GM18870 (cell line): ENCODE results near the gene KBTBD13.
"Not testable (repeated sequence)": the region's sequence is repeated elsewhere in the genome, so short reads cannot be mapped to it uniquely, and the experiment has no call there.

ENCODE experiments used
- ATAC-seq: cut with Tn5 transposase; IDR thresholded peaks from one replicate; pipeline ENCODE4 v1.9.1; 2021; ENCODE audit warnings: moderate library complexity; ENCODE audit not compliant: unreplicated experiment

Gene KBTBD13

DNA sequence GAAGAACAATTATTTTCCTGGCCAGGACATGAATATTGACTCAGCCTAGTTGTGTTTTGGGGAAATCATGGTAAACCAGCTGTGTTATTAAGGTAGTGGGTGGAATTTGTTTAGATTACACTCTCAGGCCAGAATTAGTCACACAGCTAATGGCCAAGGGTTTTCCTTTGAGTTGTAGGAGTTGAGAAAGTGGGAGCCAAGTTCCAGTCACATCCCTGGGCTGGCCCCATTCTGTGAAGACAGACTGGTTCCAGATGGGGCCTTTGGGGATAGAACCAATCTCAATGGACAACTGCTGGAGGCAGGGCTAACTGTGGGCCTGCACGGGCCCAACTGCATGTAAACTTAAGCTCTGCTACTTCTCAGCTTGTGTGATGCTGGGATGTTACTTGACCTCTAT is 7.4 kb upstream of the KBTBD13 start:
- no peak for ATAC-seq

- no peak for ATAC-seq
These were observed 6.6 kb upstream of the KBTBD13 start for GRCh38 chr15:65069779-65070546.

DNA sequence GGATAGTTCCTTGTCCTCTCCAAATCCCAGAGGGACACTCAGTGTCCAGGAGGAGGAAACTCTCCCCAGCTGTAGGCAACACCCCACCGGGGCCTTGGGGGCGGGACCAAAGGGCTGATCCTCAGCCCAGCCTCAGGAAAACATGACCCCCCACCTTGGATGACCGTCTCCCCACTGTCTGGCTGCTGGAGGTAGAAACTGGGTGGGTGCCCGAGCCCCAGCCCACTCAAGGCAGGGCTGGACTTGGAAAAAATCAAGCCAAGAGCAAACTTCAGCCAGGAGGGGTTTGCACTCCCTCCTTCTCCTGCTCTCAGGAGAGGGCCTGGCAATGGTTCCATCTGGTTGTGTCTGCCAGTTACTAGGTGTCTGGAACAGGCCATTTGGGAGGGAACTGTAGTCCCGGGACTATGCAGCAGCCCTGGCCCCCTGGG is 5.2 kb upstream of the KBTBD13 start:
- no peak for ATAC-seq

- no peak for ATAC-seq
These were observed 4.5 kb upstream of the KBTBD13 start for GRCh38 chr15:65072027-65072426.

- ATAC-seq: no peak
These were observed 3.9 kb upstream of the KBTBD13 start for GRCh38 chr15:65072617-65073016.

- not testable (repeated sequence) for ATAC-seq
These were observed 1.6 kb upstream of the KBTBD13 start for GRCh38 chr15:65074946-65075345.

DNA sequence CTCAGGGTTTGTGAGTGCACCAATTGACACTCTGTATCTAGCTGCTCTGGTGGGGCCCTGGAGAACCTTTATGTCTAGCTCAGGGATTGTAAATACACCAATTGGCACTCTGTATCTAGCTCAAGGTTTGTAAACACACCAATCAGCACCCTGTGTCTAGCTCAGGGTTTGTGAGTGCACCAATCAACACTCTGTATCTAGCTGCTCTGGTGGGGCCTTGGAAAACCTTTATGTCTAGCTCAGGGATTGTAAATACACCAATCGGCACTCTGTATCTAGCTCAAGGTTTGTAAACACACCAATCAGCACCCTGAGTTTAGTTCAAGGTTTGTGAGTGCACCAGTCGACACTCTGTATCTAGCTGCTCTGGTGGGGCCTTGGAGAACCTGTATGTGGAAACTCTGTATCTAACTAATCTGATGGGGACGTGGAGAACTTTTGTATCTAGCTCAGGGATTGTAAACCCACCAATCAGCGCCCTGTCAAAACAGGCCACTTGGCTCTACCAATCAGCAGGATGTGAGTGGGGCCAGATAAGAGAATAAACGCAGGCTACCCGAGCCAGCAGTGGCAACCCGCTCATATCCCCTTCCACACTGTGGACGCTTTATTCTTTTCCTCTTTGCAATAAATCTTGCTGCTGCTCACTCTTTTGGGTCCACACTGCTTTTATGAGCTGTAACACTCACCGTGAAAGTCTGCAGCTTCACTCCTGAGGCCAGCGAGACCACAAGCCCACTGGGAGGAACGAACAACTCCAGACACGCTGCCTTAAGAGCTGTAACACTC is 745 bp upstream of the KBTBD13 start:
- not testable (repeated sequence) for ATAC-seq

- ATAC-seq: no peak
These were observed 890 bp downstream of the KBTBD13 start for GRCh38 chr15:65077291-65077980.

DNA sequence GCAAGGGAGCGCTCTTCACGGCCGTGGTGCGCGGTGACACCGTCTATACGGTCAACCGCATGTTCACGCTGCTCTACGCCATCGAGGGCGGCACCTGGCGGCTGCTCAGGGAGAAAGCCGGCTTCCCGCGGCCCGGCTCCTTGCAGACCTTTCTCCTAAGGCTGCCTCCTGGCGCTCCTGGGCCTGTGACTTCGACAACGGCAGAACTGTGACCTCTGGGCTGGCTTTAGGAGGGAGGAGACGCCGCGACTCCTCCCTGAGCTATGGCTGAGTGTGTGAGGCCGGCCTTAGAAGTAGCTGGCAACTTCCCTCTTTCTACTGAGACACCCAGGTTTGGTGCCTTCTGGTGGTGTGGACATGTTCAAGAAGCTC is 1.4 kb downstream of the KBTBD13 start:
- no peak for ATAC-seq

GRCh38 chr15:65079580-65079979 is 3.0 kb downstream of the KBTBD13 start:
- ATAC-seq: no peak

DNA sequence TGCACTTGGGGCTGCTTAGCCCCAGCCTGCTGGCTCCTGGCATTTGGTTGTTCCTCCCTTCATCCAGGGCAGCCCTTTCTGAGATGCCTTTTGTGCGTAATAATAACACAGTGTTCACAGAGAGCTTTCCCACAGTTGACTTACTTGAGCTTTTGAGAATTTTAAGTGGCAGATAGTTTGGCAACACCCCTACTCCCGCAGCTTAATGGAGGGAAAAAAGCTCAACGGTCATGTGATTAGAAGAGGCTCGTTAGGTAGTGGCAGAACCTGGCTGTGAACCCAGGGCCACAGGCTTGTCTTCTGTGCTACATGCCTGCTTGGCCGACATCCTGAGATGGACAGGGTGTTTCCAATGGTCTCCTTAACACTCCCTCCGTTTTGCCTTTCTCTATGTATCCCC is 4.7 kb downstream of the KBTBD13 start:
- no peak for ATAC-seq

GRCh38 chr15:65081758-65082157 is 5.2 kb downstream of the KBTBD13 start:
- no peak for ATAC-seq

DNA sequence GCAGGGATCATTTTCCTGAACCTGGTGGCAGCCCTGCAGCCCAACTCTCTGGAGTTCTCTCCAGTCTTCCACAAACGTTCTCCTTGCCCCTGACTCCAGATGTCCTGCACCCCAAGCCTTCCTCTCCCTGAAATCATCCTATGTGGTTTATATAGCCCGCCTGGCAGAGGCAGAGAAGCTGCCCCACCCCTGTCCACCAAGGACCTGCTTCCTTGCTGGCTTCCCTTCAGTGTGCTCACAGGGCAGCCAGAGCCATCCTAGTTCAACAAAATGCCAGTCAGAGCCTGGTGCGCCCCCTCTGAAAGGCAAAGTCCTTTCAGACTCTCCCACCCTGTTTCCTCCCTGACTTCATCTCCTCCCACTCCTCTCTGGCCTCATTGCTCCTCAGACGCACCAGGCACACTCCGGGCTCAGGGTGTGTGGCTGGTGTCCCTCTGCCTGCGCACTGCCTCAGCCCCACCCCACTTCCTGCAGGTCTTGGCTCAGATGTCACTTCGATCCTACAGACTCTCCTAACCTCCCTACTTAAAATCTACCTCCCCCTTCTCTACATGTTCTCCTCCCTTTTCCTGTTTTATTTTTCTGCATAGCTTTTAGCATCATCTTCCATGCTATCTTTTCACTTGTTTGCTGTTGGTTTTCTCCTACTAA is 5.9 kb downstream of the KBTBD13 start:
- no peak for ATAC-seq

GRCh38 chr15:65083262-65083701 is 6.7 kb downstream of the KBTBD13 start:
- no peak for ATAC-seq

GRCh38 chr15:65084500-65085206 is 8.1 kb downstream of the KBTBD13 start:
- ATAC-seq: no peak

- ATAC-seq: no peak
These were observed 8.7 kb downstream of the KBTBD13 start for GRCh38 chr15:65085207-65085753.

GRCh38 chr15:65085990-65086679 is 9.6 kb downstream of the KBTBD13 start:
- no peak for ATAC-seq

- no peak for ATAC-seq
These were observed 10.2 kb downstream of the KBTBD13 start for GRCh38 chr15:65086680-65087111.

- no peak for ATAC-seq
These were observed 10.9 kb downstream of the KBTBD13 start for GRCh38 chr15:65087411-65087810.
